Spleen (tissue), 7 donors: ENCODE results near the gene TTC14.

Experiments
- POLR2A ChIP-seq, 3 donors: fragments of 450-650 bp; IDR thresholded peaks; one replicate each; pipeline ENCODE4 v1.5.1; 2017; ENCODE audit warnings: antibody characterized with exemption in 3 of 3, mild to moderate bottlenecking in 1 of 3
- TF ChIP-seq, protein P1 (sequence below), 11 experiments: fragments of 200-600 bp in 7 of 11; fragments of 450-650 bp in 4 of 11; sonication (generic) in 4 of 11; IDR thresholded peaks in 8 of 11; conservative IDR thresholded peaks in 3 of 11; 1 replicate in 7 of 11; 2 replicates in 4 of 11; pipeline versions ENCODE4 v1.4.0 to v1.8.0; 2016 to 2021; ENCODE audit warnings: antibody characterized with exemption in 11 of 11, inconsistent platforms in 4 of 11, mild to moderate bottlenecking in 1 of 11
- donor health status: DM: no; HTN: no; CAD: no; lungs with moderate emphysema.
- donor health status: DM: no; HTN: no; CAD: no.
- donor health status: DM: no; HTN: no; CAD: no.

DNA sequence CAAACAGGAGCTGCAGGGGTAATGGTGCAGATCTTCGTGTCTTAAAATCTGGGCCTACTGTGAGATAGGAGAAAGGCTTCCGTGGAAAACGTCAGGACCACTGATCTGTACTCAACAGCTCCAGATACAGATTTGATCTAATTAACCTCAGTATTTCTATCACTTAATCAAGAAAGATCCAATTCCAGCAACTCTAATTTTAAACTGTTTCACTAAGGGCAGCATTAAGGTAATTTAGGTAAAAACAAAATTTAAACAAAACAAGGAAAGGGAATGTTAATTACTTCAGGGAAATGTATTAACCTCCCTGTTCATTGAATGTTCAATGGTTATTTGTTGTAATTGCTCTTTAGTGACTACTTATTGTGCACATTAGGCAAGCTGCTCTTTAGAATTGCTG is 26.4 kb upstream of the TTC14 start:
- TF ChIP-seq, protein P1, sequence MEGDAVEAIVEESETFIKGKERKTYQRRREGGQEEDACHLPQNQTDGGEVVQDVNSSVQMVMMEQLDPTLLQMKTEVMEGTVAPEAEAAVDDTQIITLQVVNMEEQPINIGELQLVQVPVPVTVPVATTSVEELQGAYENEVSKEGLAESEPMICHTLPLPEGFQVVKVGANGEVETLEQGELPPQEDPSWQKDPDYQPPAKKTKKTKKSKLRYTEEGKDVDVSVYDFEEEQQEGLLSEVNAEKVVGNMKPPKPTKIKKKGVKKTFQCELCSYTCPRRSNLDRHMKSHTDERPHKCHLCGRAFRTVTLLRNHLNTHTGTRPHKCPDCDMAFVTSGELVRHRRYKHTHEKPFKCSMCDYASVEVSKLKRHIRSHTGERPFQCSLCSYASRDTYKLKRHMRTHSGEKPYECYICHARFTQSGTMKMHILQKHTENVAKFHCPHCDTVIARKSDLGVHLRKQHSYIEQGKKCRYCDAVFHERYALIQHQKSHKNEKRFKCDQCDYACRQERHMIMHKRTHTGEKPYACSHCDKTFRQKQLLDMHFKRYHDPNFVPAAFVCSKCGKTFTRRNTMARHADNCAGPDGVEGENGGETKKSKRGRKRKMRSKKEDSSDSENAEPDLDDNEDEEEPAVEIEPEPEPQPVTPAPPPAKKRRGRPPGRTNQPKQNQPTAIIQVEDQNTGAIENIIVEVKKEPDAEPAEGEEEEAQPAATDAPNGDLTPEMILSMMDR (IDR thresholded peaks at IDR 0.05 in 8 of 11, conservative IDR thresholded peaks at IDR 0.05 in 3 of 11): no peak
- no peak for TF ChIP-seq POLR2A (IDR thresholded peaks at IDR 0.05)
